Measurements from ENCODE around the gene GLOD4.
"Not testable (repeated sequence)": the region's sequence is repeated elsewhere in the genome, so short reads cannot be mapped to it uniquely, and the experiment has no call there.

Gene GLOD4, protein sequence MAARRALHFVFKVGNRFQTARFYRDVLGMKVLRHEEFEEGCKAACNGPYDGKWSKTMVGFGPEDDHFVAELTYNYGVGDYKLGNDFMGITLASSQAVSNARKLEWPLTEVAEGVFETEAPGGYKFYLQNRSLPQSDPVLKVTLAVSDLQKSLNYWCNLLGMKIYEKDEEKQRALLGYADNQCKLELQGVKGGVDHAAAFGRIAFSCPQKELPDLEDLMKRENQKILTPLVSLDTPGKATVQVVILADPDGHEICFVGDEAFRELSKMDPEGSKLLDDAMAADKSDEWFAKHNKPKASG

DNA sequence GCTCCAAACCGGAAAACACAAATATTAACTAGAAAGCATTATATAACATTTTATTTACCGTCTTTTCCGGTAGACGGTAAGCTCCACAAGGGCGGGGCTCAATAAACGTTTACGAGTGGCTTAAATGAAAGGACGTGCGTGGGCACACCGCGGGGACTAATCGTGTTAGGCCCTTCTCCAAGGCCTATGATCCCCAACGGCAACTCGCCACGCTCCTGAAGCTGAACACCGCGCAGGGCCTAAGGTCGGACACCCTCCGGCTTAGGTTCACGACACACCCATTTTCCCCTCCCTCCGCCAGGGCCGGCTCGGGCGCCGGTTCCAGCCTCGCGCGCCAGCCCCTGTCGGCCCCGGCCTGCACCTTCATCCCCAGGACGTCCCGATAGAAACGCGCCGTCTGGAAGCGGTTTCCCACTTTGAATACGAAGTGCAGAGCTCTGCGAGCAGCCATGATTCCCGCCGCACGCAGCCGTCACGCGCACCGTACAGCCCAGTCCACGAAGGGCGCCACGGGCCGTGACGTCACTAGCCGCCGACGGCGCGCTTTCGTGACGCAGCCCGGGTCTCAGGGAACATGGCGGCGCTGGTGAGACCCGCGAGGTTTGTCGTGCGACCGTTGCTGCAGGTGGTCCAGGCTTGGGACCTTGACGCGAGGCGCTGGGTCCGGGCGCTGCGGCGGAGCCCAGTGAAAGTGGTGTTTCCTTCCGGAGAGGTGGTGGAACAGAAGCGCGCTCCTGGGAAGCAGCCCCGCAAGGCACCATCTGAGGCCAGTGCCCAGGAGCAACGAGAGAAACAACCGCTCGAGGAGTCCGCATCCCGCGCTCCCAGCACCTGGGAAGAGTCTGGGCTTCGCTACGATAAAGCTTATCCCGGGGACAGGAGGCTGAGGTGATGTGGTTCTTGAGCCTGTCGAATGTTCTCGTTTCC, at the start of gene GLOD4, which contains the start of gene MRM3:
GLOD4 (minus strand) TSS at position 476 of the 927 bp plus-strand sequence; CDS start at position 451, 25 bp downstream.
MRM3 (plus strand) TSS at position 549 of the 927 bp plus-strand sequence; CDS start at position 575, 26 bp downstream.
- peak; percentile 88 to 89 for DNase-seq (ENCODE audit: low read depth in 1 of 2, low spot score in 1 of 2)
- no peak for TF ChIP-seq JUND (IDR thresholded peaks at IDR 0.05; ENCODE audit: low read depth)
- in situ Hi-C loops (cut with HindIII; ENCODE audit: low pct_unique_long_range_greater_than_20kb, low sequenced_read_pairs), result no loop called here

DNA sequence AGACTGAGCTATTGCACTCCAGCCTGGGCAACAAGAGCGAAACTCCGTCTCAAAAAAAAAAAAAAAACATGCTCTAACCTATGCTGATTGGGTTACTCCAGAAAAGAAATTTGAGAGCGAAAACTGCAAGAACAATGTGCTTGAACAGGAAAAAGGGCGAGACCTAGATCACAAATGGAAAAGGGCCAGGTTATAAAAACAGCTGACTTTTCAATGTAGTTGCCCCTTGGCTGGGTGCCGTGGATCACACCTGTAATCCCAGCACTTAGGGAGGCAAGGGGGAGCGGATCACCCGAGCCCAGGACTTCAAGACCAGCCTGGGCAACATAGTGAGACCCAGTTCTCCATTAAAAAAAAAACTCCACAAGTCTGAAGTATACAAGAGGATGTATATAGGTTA, 48.9 kb upstream of the GLOD4 start:
- no peak for TF ChIP-seq JUND (IDR thresholded peaks at IDR 0.05; ENCODE audit: low read depth)
- DNase-seq (ENCODE audit: low read depth in 1 of 2, low spot score in 1 of 2), result no peak
- in situ Hi-C loops (cut with HindIII; ENCODE audit: low pct_unique_long_range_greater_than_20kb, low sequenced_read_pairs), result no loop called here

GRCh38 chr17:830381-830780, 48.3 kb upstream of the GLOD4 start:
- no peak for DNase-seq (ENCODE audit: low read depth in 1 of 2, low spot score in 1 of 2)
- TF ChIP-seq JUND (IDR thresholded peaks at IDR 0.05; ENCODE audit: low read depth), result no peak
- in situ Hi-C loops (cut with HindIII; ENCODE audit: low pct_unique_long_range_greater_than_20kb, low sequenced_read_pairs), result no loop called here

DNA sequence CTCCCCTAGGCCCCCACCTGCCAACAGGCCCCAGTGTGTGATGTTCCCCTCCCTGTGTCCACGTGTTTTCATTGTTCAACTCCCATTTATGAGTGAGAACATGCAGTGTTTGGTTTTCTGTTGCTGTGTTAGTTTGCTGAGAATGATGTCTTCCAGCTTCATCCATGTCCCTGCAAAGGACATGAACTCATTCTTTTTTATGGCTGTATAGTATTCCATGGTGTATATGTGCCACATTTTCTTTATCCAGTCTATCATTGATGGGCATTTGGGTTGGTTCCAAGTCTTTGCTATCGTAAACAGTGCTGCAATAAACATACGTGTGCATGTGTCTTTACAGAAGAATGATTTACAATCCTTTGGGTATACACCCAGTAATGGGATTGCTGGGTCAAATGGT, 47.5 kb upstream of the GLOD4 start:
- DNase-seq (ENCODE audit: low read depth in 1 of 2, low spot score in 1 of 2); in situ Hi-C loops (cut with HindIII; ENCODE audit: low pct_unique_long_range_greater_than_20kb, low sequenced_read_pairs): not testable (repeated sequence)

- in situ Hi-C loops (cut with HindIII; ENCODE audit: low pct_unique_long_range_greater_than_20kb, low sequenced_read_pairs), result no loop called here
- DNase-seq (ENCODE audit: low read depth in 1 of 2, low spot score in 1 of 2), result no peak
- no peak for TF ChIP-seq JUND (IDR thresholded peaks at IDR 0.05; ENCODE audit: low read depth)
Measured at GRCh38 chr17:828761-829160, 46.7 kb upstream of the GLOD4 start.

DNA sequence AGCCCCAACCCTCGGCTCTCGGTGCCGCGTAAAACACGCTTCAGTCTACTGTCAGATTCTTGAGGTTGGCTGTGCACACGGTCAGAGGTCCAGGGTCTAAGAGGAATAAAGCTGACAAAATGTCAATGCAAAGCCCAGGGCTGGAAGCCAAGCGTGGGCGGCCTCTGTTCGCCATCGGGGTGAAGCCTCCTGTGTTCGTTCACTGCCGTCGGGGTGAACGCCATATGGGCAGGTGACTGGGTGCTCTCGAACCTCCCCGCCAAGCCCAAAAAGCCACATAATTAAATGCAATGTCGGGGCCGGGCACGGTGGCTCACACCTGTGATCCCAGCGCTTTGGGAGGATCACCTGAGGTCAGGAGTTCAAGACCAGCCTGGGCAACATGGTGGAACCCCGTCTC, 44.7 kb upstream of the GLOD4 start:
- no peak for DNase-seq (ENCODE audit: low read depth in 1 of 2, low spot score in 1 of 2)
- no peak for TF ChIP-seq JUND (IDR thresholded peaks at IDR 0.05; ENCODE audit: low read depth)
- in situ Hi-C loops (cut with HindIII; ENCODE audit: low pct_unique_long_range_greater_than_20kb, low sequenced_read_pairs), result no loop called here

DNA sequence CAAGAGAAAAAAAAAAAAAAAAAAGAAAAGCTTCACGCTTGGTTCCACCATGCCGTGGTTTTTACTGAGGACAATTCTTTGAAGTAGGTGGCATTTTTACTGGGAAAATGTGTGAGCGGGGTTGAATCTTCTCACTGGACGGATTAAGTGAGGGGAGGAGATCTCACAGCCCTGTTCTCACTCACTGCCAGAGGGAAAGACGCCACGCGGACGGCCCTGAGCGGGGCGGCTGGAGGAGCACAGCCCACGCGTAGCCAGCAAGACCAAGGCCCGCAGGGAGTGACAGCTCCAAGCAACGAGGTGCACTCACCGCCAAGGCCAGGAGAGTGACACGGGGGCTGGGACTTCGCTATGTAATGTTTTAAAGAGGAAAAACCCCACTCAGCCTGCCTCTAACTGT, 43.1 kb upstream of the GLOD4 start:
- no peak for DNase-seq (ENCODE audit: low read depth in 1 of 2, low spot score in 1 of 2)
- no peak for TF ChIP-seq JUND (IDR thresholded peaks at IDR 0.05; ENCODE audit: low read depth)
- in situ Hi-C loops (cut with HindIII; ENCODE audit: low pct_unique_long_range_greater_than_20kb, low sequenced_read_pairs), result no loop called here

GRCh38 chr17:824378-824777, 42.3 kb upstream of the GLOD4 start:
- no peak for TF ChIP-seq JUND (IDR thresholded peaks at IDR 0.05; ENCODE audit: low read depth)
- in situ Hi-C loops (cut with HindIII; ENCODE audit: low pct_unique_long_range_greater_than_20kb, low sequenced_read_pairs), result no loop called here

DNA sequence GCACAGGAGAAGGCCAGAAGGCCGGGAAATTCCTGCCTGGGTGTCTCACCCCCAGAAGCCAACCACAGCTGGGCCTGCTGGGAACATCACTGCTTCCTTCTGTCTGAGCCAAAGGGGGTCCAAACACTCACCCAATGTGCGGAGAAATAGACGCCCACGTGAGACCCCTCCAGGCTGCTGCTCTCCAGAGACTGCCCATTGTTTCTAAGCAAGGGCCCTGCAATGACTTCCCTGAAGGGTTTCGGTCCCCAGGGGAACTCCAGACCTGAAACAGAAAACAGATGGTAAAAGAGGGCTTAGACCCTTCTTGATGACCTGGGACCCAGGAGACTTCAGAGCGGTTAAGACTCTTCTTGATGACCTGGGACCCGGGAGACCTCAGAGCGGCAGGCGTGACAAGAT, 41.4 kb upstream of the GLOD4 start:
- DNase-seq (ENCODE audit: low read depth in 1 of 2, low spot score in 1 of 2), result no peak
- no peak for TF ChIP-seq JUND (IDR thresholded peaks at IDR 0.05; ENCODE audit: low read depth)
- in situ Hi-C loops (cut with HindIII; ENCODE audit: low pct_unique_long_range_greater_than_20kb, low sequenced_read_pairs), result no loop called here

More at GRCh38 chr17:824378-824777, 42.3 kb upstream of the GLOD4 start:
- DNase-seq (ENCODE audit: low read depth in 1 of 2, low spot score in 1 of 2), result no peak

DNA sequence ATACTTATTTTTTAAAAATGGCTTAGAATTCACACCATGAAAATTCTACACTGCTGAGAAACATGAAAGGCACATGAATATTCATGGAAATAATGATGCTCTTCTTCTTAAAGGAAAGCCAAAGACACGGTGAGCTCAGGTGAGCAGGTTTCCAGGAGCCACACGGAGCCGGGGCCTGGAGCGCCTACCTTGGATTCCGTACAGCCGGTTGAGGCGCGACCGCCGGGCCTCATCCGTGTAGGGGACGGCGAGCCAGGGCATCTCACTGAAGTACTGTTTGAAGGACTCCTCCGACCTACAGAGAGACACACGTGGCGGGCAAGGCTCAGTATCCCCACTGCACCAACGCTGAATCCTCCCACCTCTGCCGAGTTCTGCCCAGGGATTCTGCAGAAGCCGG, 37.2 kb upstream of the GLOD4 start:
- DNase-seq (ENCODE audit: low read depth in 1 of 2, low spot score in 1 of 2), result no peak
- in situ Hi-C loops (cut with HindIII; ENCODE audit: low pct_unique_long_range_greater_than_20kb, low sequenced_read_pairs), result no loop called here
- no peak for TF ChIP-seq JUND (IDR thresholded peaks at IDR 0.05; ENCODE audit: low read depth)

DNA sequence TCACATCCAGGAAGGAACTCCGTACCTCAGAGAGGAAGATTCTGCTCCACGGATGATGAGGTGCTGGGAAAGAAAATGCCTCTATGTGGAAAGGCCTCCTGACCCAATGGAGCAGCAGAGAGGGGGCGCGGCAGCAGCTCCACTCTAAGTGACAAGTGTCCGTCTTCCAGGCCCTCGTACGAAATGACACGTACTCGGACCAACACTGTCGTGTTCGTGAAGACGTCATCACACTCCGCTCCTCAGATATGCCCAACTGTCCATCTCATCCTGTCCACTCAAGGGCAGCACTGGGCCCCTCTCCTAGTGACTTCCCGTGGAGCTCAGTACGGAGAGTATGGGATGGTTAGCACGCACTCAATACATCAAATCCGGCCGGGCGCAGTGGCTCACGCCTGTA, 32.3 kb upstream of the GLOD4 start:
- in situ Hi-C loops (cut with HindIII; ENCODE audit: low pct_unique_long_range_greater_than_20kb, low sequenced_read_pairs), result no loop called here
- DNase-seq (ENCODE audit: low read depth in 1 of 2, low spot score in 1 of 2), result no peak
- TF ChIP-seq JUND (IDR thresholded peaks at IDR 0.05; ENCODE audit: low read depth), result no peak

DNA sequence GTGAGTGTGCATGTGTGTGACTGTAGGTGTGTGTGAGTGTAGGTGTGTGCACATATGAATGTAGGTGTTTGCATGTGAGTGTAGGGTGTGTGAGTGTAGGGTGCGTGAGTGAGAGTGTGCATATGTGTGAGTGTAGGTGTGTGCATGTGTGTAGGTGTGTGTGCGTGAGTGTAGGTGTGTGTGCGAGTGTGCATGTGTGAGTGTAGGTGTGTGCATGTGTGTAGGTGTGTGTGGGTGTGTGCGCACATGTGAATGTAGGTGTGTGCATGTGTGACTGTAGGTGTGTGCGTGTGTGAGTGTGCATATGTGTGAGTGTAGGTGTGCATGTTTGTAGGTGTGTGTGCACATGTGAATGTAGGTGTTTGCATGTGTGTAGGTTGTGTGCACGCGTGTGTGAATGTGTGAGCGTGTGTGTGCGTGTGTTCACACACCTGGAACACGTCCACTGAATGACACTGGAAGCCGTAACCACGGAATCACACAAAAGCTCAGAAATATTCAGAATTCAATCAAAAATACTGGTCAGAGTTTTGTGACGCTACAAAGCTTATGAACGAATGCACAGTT, 30.6 kb upstream of the GLOD4 start:
- in situ Hi-C loops (cut with HindIII; ENCODE audit: low pct_unique_long_range_greater_than_20kb, low sequenced_read_pairs), result no loop called here
- no peak for DNase-seq (ENCODE audit: low read depth in 1 of 2, low spot score in 1 of 2)
- TF ChIP-seq JUND (IDR thresholded peaks at IDR 0.05; ENCODE audit: low read depth), result no peak

Data from T47D (cell line).